NCI-H187 treated with DMSO at 0.1 percent for 48 hours (cell line): ENCODE measurements around the gene DHODH.

Experiments
- DNase-seq: peaks from one replicate; lab custom pipeline; 2025; lab: John Stamatoyannopoulos, UW

Gene DHODH

DNA sequence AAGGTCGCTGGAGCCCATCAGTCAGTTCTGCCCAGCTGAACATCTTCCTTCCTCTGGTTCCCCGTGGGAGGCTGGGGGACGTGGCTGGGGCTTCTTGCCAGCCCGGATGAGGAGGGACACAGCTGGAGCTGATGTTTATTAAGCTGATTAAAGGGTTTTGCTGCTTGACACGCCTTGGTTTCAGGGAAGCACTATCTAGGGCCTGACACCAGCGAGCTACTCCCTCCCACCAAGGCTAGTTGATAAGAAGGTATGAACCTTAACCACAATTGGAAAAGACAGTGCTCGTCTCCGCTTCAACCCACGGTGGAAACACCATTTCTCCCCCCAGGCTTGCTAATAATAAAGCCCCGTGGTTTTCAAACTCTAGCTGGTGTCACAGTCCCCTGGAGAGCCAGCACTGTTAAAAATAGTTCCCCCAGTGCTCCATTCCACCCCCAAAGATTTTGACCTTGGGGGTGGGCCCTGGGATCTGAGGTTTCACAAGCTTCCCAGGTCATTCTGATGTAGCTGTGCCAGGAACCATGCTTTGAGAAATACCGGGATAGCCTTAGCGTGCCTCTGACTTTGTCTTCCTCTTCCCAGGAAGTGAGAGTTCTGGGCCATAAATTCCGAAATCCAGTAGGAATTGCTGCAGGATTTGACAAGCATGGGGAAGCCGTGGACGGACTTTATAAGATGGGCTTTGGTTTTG is 5.5 kb downstream of the DHODH start:
- no peak for DNase-seq

DNA sequence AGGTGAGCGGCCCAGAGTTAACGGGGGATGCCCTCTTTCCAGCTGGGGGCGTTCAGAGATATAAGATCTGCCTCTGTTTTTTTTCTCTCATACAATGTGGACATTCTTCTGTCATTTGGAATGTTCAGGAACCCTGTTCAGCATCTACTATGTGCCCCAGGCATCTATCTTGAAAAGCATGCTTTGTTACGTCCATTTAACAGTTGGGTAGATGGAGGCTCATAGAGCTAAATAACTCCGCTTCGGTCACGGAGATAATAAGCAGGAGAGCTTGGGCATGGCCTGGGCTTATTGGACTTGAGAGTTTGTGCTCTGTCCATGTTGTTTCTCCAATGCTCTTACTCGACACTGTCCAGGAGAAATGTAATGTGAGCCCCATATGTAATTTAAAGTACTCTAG is 6.1 kb downstream of the DHODH start:
- no peak for DNase-seq

DNA sequence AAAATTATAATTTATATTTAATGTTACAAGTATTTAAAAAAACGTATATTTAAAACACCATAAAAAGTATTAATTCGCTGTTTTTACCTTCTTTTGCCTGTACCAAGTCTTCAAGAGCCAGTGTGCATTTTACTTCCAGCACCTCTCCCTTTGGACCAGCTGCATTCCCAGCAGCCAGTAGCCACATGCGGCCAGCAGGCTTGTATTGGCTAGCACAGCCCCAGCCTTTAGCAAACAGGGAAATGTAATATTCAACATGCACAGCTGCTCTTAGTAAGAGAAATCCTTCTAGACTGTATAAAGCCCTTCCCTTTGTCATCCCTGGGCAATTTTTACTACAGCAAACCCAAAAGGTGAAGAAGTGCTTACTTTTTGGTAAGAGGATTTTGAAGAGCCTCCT is 6.6 kb downstream of the DHODH start:
- DNase-seq, result no peak

DNA sequence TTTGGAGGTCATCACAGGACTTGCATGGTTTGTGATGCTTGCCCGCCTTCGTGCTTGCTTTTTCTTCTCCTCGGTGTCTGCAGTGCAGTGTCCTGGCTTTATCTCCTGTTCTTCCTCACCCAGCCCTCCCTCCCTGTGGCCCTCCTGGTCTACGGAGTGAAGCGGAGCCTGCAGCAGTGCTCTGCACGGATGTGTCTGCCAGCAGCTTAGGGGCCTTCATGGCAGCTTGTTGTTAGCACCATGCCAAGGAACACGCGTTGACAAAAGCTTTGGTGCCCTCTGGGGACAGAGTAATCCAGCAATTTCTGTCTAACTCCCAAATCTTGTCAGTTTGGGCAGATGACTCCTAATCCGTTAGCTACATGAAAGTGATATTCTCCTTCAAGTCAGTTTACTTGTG is 9.9 kb downstream of the DHODH start:
- no peak for DNase-seq

DNA sequence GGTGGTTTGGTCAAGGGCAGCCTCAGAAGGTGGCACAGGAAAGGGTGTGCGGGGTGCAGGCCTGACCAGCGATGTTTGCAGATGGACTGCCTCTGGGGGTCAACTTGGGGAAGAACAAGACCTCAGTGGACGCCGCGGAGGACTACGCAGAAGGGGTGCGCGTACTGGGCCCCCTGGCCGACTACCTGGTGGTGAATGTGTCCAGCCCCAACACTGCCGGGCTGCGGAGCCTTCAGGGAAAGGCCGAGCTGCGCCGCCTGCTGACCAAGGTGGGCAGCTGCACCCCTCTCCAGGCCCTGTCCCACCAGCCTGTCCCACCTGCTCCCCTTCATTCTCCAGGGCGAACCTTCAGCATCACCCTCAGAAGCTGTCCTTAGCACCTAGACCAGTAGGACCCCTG is 12.5 kb downstream of the DHODH start:
- no peak for DNase-seq

DNA sequence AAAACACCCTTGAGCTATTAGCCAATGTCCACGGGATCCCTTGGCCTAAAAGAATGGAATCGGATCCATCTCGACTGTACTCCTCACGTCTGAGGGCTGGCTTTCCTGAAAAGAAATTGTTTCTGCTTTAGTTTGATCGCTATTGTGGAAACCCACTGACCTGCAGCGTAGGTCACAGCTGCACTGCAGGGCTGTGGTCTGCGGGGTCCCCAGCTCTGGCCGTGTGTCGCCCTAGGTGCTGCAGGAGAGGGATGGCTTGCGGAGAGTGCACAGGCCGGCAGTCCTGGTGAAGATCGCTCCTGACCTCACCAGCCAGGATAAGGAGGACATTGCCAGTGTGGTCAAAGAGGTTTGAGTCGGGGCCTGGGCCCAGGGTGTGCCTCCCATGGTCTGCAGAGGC is 13.6 kb downstream of the DHODH start:
- DNase-seq, result no peak

DNA sequence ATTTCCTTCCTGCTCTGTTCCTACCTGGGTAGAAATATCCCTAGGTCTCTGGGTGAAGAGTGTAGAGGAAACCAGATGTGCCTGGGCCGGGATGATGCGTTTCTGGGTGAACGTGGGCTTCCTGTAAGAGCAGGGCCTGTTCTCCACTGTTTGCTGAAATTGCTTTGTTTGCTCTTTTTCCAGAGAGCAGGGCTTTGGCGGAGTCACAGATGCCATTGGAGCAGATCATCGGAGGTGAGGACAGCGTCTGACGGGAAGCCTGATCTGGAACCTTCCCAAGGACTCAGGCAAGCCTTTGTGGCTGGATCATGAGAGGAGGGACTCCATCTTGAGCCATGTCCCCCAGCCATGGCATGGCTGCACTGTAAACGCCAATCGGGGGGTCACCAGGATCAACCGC is 15.4 kb downstream of the DHODH start:
- no peak for DNase-seq

DNA sequence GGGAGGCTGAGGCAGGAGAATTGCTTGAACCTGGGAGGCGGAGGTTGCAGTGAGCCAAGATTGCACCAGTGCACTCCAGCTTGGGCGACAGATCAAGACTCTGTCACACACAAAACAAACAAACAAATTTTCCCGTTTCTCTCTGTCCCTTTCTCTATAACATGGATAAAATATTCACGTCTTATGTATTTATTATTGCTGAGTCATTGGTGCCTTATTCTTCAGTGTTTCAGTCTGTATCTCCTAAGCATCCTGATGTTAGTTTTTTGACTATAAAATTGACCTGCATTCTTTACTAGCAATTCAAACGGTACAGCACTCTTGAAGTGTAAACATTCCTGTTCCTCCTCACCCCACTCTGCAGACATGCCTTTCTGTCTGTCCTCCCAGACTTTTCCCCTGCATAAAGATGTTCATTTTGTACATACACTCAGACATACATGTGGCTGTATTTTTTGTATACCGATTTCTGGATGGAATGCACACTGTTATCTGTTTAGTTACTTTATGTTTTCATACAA is 16.4 kb downstream of the DHODH start:
- no peak for DNase-seq

DNA sequence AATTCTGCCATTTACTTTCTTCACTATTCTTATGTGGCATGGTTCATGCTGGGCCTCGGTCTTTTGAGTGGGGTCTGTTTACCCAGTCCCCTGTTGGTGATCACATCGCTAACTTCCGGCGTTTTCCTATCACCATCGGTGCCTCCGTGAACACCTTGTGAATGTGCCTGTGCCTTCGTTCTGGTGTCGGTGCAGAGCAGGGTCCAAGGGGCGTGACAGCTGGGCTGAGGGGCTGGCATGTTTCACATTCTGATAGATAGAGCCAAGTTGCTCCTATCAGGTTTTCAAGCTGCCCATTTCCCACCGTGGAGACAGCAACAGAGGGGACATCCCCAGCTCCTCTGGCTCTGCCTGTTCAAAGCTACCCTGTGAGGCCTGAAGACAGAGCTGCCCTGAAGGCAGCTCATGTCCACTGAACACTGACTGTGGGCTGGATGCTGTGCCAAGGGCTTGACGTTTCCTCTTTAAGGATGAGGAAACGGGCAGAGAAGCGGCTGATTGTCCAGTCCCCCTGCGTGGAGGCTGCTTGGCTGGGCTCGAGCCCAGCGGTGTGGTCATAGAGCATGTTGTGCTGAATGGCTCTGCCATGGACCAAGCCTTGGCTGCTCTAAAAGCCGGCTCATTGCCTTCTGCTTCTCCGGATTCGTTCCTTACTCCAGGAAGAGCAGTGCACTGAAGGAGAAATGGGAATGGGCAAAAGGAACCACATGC is 17.0 kb downstream of the DHODH start:
- DNase-seq, result no peak

DNA sequence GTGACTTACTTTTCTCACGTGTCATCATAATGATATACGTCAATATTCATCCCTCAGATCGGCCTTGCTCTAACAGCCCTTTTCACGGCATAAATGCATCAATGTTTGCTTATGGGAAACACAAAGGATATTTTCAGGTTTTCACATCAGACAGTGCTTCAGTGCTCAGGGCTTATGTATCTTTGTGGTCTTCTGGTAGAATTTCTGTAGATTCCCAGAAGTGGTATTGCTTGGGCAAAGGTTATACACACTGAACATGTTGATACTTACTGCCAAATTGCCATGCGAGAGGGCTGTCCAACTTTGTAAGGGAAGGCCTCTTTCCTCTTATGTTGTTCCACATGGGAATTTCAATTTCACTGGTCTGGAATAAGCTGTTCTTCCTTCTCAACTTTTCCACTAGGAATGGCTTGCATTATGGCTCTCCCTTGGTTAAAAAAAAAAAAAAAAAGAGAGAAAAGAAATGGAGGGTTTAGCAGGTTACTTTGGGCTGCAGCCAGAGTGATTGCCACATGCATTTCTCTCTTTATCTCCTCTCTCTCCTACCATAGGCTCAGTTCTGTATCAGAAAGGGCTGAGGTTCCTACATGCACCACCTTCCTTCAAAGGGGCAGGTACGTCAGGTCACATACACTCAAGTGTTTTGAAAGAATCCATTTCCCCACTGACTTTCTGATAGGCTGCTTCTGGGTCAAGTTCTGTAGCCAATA is 19.3 kb downstream of the DHODH start:
- DNase-seq, result no peak

DNA sequence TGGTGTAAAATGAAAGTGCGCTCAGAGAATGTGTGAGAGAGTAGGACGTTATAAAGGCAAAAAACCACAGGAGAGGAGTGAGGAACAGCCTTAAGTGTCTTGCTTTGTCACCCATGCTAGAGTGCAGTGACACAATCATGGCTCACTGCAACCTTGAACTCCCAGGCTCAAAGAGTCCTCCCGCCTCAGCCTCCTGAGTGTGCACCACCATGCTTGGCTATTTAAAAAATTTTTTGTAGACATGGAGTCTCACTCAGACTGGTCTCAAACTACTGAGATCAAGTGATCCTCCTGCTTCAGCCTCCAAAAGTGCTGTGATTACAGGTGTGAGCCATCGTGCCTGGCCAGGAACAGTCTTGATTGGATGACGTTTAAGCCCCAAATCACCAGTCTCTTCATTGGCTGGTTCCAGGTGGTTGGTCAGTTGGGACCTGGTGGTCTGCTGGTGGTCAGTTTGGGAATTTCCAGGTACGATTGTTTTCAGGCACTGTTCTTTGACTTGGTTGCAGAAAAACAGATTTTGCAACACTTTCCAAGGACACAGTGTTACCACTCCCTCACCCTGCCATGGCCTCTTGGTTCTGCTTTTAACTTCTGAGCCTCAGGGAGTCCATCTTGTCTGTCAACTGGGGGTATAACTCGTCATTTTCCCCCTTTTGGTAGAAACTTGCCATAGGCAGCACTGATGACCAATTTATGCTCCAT is 21.2 kb downstream of the DHODH start:
- no peak for DNase-seq

DNA sequence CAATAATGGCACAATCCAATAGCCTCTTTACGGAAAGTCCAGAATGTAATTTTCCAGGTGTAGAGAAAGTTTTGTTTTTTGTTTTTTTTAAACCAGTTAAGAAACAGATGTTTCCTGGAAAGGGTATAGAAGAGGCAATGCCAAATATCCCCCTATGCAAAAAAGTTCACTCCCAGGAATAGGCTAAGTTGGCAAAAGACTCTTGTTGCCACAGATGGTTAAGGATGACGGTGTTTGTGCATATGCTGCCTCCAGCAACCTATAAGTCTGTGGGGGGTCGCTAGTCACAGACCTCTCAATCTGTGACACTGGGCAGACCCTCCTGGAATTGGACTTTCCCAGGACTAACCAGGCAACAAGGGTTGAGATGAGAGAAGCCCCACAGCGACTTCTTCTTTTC is 24.9 kb downstream of the DHODH start:
- no peak for DNase-seq

DNA sequence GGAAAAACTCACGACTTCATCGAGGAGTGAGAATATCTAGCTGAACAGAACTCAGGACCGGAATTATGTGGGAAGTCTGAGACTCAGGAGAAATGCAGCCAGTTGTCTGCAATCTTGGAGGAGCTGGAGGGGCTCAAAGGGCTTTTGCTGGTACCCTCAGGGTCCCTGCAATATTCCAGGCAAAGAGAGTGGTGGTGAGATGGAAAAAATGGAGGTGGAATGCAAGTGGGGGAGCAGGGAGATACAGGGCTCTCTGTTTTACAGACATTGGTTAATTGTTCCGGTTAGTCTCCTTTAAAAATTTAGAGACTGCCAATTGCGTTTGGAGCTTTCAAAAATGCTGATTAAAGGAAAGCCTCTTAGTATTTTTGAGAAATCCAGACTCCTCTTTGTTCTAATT is 27.6 kb downstream of the DHODH start:
- no peak for DNase-seq

DNA sequence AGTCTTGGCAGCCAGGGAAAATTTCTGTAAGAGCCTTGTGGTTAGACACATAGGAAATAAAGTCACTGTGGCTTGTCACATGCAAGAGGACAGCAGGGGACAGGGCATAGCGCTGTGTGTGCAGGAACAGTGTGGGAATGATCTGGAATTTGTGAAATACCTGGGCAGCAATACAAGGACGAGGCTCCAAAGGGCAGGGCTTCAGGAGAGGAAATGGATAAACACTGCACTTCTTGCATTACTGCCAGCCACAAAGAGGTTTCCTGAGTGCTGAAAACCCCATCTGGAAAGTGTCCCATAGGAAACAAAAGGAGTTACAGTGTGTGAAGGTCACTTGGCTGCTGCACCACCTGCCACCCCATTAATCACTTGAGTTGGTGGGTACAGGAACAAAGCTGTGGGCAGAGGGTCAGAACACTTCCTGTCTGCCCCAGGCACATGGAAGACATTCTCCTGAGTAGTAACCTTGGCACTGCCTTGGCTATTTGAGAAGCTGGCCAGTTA is 33.7 kb downstream of the DHODH start:
- no peak for DNase-seq

DNA sequence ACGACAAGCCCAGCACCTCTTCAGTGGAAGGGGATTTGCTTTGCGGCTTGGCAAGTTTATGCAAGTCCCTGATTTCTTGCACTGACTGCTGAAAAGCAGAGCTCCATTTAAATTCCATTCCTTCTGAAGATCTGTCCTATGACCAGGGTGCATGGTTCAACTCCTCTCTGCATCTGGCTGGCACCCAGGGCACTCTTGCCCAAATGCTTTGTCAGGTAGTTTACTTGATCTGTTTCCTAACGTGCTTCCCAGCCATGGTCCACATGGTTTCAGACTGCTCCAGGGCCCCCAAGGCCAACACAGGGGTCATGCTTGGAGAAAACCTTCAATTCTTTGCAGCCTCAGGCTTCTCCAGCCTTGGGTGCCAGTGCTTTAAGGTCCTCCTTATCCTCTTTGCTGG is 34.5 kb downstream of the DHODH start:
- DNase-seq, result no peak

DNA sequence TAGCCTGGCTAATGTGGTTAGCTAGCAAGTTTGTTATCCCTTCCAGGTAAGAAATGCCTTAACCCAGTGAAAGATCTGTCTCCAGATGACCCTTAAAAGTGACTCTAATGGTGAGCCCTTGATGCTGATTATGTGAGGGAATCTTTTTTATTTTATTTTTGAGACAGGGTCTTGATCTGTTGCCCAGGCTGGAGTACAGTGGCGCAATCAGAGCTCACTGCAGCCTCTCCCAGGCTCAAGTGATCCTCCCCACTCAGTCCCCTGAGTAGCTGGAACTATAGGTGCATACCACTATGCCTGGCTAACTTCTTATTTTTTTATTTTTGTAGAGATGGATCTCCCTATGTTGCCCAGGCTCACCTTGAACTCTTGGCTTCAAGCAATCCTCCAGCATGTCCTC is 35.0 kb downstream of the DHODH start:
- DNase-seq, result no peak

DNA sequence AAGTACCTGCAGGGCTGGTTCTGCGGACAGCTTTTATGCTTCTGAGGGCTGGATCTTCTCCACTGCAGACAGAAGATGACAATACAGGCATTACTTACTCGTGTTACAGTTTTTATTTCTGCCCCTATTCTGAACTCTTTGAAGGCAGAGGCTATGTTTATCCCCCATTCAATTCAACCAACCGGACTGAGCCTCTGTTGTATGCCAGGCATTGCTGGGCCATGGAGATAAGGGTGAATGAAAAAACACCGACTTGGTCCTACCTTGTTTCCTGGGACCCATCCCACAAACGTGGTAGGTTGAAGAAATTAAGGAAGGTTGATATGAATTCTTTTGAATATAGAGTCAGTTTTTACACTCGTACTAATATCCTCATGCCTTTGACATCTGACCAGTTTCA is 35.8 kb downstream of the DHODH start:
- DNase-seq, result no peak

DNA sequence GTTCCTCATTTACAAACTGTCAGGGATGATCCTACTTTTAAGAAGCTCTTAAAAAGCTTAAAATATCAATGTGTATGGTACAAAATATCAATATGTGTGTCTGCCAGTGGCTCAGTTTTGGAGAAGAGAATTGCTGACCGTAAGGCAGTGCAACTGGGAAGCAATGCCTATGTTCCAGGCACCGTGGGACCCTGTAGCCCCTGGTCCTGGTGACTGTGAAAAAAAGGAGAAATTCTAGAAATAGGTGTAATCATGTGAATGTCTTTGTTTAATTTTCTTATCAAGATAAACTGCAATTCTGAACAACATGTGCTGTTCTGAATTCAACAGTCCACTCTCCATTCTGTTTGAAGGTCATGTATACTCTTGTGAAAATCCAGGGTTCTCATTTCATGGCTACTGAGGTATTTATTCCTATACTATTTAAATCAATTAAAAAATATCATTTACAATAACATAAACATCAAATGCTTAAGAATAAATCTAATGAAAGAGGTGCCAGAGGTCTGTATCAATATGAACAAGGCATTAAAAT is 36.3 kb downstream of the DHODH start:
- no peak for DNase-seq

DNA sequence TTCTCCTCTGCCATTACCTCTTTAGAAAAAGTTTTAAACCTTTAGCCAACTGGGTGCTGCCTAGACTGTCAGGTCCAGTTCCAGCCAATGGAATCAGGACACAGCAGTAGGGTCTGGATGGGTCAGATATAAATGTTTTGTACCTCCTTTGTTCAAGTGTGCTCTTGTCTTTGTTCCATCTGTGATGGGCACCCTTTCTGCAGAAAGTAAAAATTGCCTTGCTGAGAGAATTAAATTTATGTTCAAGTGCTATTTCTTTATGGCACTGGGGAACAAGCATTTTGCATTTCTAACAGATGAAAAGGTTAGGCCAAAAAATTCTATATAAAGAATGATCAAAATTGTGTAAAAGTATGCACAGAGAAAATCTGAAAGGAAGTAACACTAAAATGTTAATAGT is 40.6 kb downstream of the DHODH start:
- DNase-seq, result no peak

DNA sequence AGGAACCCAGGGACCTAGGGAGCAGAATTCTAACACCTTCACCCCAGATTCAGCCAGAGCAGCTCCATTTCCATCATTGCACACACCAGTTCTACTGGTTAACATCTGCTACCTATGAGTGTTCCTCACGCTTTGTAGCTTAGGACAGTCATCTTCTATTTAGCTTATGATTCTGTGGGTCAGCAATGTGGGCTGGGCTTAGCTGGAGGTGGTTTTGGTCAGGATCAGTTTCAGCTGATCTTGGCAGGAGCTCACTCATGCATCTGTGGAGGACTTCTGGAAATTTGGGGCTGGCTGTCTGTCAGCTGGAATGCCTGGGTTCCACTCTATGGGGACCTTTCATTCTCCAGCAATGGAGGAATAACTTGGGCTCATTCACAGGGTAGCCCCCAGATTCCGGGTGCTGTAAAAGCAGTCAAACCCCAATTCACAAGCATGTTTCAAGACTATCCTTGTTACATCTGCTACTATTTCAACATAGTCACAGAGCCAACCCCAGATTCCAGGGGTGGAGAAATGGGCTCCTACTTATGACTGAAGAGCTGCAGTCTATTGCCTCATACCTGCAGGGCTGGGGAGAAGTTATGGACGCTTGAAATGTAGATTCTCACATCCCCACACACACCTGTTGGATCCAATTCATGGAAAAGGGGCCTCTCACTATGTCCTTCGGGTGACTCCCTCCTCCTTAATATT is 42.4 kb downstream of the DHODH start:
- no peak for DNase-seq

DNA sequence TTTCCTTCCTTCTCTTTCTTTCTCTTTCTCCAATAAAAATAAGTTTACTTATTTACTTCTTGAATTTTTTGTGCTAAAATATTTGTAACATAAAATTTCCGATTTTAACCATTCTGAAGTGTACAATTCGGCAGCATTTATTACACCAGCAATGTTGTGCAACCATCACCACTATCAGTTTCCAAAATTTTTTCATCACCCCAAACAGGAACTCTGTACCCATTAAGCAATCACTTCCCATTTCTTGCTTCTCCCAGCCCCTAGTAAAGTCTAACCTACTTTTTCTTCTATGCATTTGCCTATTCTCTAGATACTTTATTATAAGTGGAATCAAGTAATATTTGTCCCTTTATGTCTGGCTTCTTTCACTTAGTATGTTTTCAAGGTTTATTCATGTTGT is 43.3 kb downstream of the DHODH start:
- no peak for DNase-seq
